Neutrophil (primary cell): Measurements from ENCODE around the gene NLGN2.

Experiments
- H3K27ac ChIP-seq: fragments of 200-600 bp; sonication (generic); 2 replicates; pipeline ENCODE4 v1.5.1; 2016; ENCODE audit warnings: mild to moderate bottlenecking, moderate library complexity
- H3K27me3 ChIP-seq: fragments of 200-600 bp; sonication (generic); 2 replicates; pipeline ENCODE4 v1.6.0; 2016; ENCODE audit warnings: mild to moderate bottlenecking
- H3K36me3 ChIP-seq: fragments of 200-600 bp; sonication (generic); 2 replicates; pipeline ENCODE4 v1.5.1; 2017
- H3K4me1 ChIP-seq, 2 experiments: fragments of 200-600 bp in 1 of 2; sonication (generic) in 1 of 2; 1 replicate in 1 of 2; 2 replicates in 1 of 2; pipeline versions ENCODE4 v1.5.1 to v1.6.1; 2013 to 2016; ENCODE audit warnings: low read depth in 1 of 2, low read length in 1 of 2, mild to moderate bottlenecking in 1 of 2, moderate library complexity in 1 of 2; ENCODE audit not compliant: control insufficient read depth in 1 of 2, insufficient read depth in 1 of 2
- H3K4me3 ChIP-seq, 2 experiments: fragments of 200-600 bp in 1 of 2; sonication (generic) in 1 of 2; 1 replicate in 1 of 2; 2 replicates in 1 of 2; pipeline ENCODE4 v1.5.1; 2013 to 2016; ENCODE audit warnings: low read depth in 1 of 2, low read length in 1 of 2, mild to moderate bottlenecking in 1 of 2, moderate library complexity in 1 of 2
- H3K9me3 ChIP-seq: fragments of 200-600 bp; sonication (generic); 2 replicates; pipeline ENCODE4 v1.5.1; 2016
- CTCF ChIP-seq: fragments of 200-600 bp; sonication (generic); IDR thresholded peaks from 2 replicates; pipeline ENCODE4 v1.5.1; 2016; ENCODE audit warnings: antibody characterized with exemption

The NLGN2 gene

GRCh38 chr17:7369825-7370224 is 37.8 kb upstream of the NLGN2 start:
- Histone ChIP-seq H3K4me1 (no peaks in the 10 kb centered on the region), H3K27ac (no peak overlapping the region), H3K9me3 (no peaks in the 10 kb centered on the region), H3K27me3 (peaks cover 15% of the 10 kb centered on the region), H3K4me3 (no peak overlapping the region), H3K36me3 (no peaks in the 10 kb centered on the region)
- no peak for TF ChIP-seq CTCF

- no peaks in the 10 kb centered on the region for H3K4me1 ChIP-seq
- H3K4me3 ChIP-seq = no peak overlapping the region
- no peak overlapping the region for H3K27ac ChIP-seq
- no peaks in the 10 kb centered on the region for H3K36me3 ChIP-seq
- H3K27me3 ChIP-seq = peaks cover 19% of the 10 kb centered on the region
- H3K9me3 ChIP-seq = no peaks in the 10 kb centered on the region
- TF ChIP-seq CTCF = no peak
Measured at GRCh38 chr17:7370853-7371252, 36.8 kb upstream of the NLGN2 start.

GRCh38 chr17:7374353-7374752 is 33.3 kb upstream of the NLGN2 start:
- no peaks in the 10 kb centered on the region for H3K9me3 ChIP-seq
- no peaks in the 10 kb centered on the region for H3K4me1 ChIP-seq
- H3K27me3 ChIP-seq = peaks cover 47% of the 10 kb centered on the region
- no peak overlapping the region for H3K4me3 ChIP-seq
- H3K36me3 ChIP-seq = no peaks in the 10 kb centered on the region
- H3K27ac ChIP-seq = no peak overlapping the region
- TF ChIP-seq CTCF = no peak

GRCh38 chr17:7379134-7379533 is 28.5 kb upstream of the NLGN2 start:
- Histone ChIP-seq H3K4me3 (no peak overlapping the region), H3K9me3 (no peaks in the 10 kb centered on the region), H3K36me3 (no peaks in the 10 kb centered on the region)

GRCh38 chr17:7380321-7380720 is 27.3 kb upstream of the NLGN2 start:
- Histone ChIP-seq H3K4me3 (no peak overlapping the region), H3K27ac (no peak overlapping the region), H3K27me3 (peaks cover 96% of the 10 kb centered on the region), H3K36me3 (no peaks in the 10 kb centered on the region), H3K9me3 (no peaks in the 10 kb centered on the region), H3K4me1 (peaks cover 7 to 10% of the 10 kb centered on the region in 2 experiments)
- no peak for TF ChIP-seq CTCF

More at GRCh38 chr17:7379134-7379533, 28.5 kb upstream of the NLGN2 start:
- Histone ChIP-seq H3K27ac (no peak overlapping the region), H3K4me1 (peaks cover 7% of the 10 kb centered on the region in 2 experiments), H3K27me3 (peaks cover 84% of the 10 kb centered on the region)
- no peak for TF ChIP-seq CTCF
